DOHH2 (cell line): ENCODE results near the gene THSD1.

ENCODE experiments used
- EZH2phosphoT487 ChIP-seq: fragments of 200-600 bp; sonication (generic); IDR thresholded peaks from 2 replicates; pipeline ENCODE4 v1.6.1; 2017; ENCODE audit warnings: borderline replicate concordance, mild to moderate bottlenecking, antibody characterized with exemption, low read length, moderate library complexity, mixed read lengths
- TF ChIP-seq, protein P1 (sequence below): fragments of 200-600 bp; sonication (generic); IDR thresholded peaks from one replicate; pipeline ENCODE4 v1.5.1; 2014; ENCODE audit warnings: antibody characterized with exemption, mild to moderate bottlenecking, low read depth, low read length; ENCODE audit not compliant: poor library complexity, severe bottlenecking

DNA sequence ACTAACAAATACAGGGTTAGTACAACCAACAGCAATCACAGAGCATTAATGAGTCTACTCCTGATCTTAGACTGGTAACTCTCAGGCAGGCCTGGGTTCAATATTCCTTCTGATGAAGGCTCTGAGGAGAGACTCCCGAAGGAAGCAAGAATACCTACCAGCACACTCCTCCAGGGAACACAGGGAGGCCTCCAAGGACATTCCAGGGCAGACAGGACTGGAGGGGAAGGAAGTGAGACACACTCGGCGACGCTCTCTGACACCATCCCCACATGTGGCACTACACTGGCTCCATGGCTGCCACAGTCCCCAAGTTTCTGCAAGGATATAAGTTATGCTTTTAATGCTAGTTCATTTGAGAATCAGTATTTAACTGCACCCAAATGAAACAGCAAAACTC is 20.1 kb downstream of the THSD1 start:
- TF ChIP-seq, protein P1, sequence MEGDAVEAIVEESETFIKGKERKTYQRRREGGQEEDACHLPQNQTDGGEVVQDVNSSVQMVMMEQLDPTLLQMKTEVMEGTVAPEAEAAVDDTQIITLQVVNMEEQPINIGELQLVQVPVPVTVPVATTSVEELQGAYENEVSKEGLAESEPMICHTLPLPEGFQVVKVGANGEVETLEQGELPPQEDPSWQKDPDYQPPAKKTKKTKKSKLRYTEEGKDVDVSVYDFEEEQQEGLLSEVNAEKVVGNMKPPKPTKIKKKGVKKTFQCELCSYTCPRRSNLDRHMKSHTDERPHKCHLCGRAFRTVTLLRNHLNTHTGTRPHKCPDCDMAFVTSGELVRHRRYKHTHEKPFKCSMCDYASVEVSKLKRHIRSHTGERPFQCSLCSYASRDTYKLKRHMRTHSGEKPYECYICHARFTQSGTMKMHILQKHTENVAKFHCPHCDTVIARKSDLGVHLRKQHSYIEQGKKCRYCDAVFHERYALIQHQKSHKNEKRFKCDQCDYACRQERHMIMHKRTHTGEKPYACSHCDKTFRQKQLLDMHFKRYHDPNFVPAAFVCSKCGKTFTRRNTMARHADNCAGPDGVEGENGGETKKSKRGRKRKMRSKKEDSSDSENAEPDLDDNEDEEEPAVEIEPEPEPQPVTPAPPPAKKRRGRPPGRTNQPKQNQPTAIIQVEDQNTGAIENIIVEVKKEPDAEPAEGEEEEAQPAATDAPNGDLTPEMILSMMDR, result no peak
- no peak for TF ChIP-seq EZH2phosphoT487
